Endometrial microvascular endothelial cells (primary cell): ENCODE measurements around the gene MED13L. TPM values are rescaled to one million over a fixed set of nuclear protein-coding genes. Genes with fewer than 3 reads are reported as not detected.
"Not testable (repeated sequence)": the region's sequence is repeated elsewhere in the genome, so short reads cannot be mapped to it uniquely, and the experiment has no call there.

Experiments used
- in situ Hi-C: cut with HindIII; loops from 2 replicates; pipeline ENCODE4 v1.10.0; 2017; ENCODE audit warnings: low sequenced_read_pairs, low pct_unique_long_range_greater_than_20kb; ENCODE audit errors: inconsistent ontology term
- total RNA-seq: library from RNA; depleted of rRNA; stranded (reverse); fragments of >200 nt; gene quantifications from one replicate; pipeline ENCODE4 v1.2.3, GENCODE V29; 2015; ENCODE audit errors: inconsistent ontology term

The MED13L gene
- total RNA-seq, 1 donor from 2014 or later: 43.1 TPM

- in situ Hi-C loops: no loop called here
Measured at GRCh38 chr12:116060764-116061163, 216.7 kb downstream of the MED13L start.

- in situ Hi-C loops: no loop called here
Measured at GRCh38 chr12:116059904-116060303, 217.6 kb downstream of the MED13L start.

- in situ Hi-C loops: no loop called here
Measured at GRCh38 chr12:116058574-116058973, 218.9 kb downstream of the MED13L start.

GRCh38 chr12:116057356-116057755, 220.1 kb downstream of the MED13L start:
- in situ Hi-C loops: no loop called here

- in situ Hi-C loops: no loop called here
Measured at GRCh38 chr12:116055895-116056607, 221.4 kb downstream of the MED13L start.

- in situ Hi-C loops: no loop called here
Measured at GRCh38 chr12:116054280-116054679, 223.2 kb downstream of the MED13L start.

- in situ Hi-C loops: no loop called here
Measured at GRCh38 chr12:116053479-116054200, 223.9 kb downstream of the MED13L start.

- in situ Hi-C loops: no loop called here
Measured at GRCh38 chr12:116050275-116050674, 227.2 kb downstream of the MED13L start.

- in situ Hi-C loops: no loop called here
Measured at GRCh38 chr12:116048879-116049278, 228.6 kb downstream of the MED13L start.

GRCh38 chr12:116046039-116046438, 231.5 kb downstream of the MED13L start:
- in situ Hi-C loops: no loop called here

- in situ Hi-C loops: no loop called here
Measured at GRCh38 chr12:116045150-116045549, 232.3 kb downstream of the MED13L start.

GRCh38 chr12:116043659-116044535, 233.6 kb downstream of the MED13L start:
- in situ Hi-C loops: no loop called here

GRCh38 chr12:116040402-116040801, 237.1 kb downstream of the MED13L start:
- in situ Hi-C loops: no loop called here

GRCh38 chr12:116039081-116039480, 238.4 kb downstream of the MED13L start:
- in situ Hi-C loops: no loop called here

- in situ Hi-C loops: no loop called here
Measured at GRCh38 chr12:116037941-116038837, 239.3 kb downstream of the MED13L start.

GRCh38 chr12:116033765-116034164, 243.7 kb downstream of the MED13L start:
- in situ Hi-C loops: no loop called here

GRCh38 chr12:116031624-116032023, 245.9 kb downstream of the MED13L start:
- in situ Hi-C loops: not testable (repeated sequence)

- in situ Hi-C loops: no loop called here
Measured at GRCh38 chr12:116028619-116029018, 248.9 kb downstream of the MED13L start.

GRCh38 chr12:116027551-116027821, 250.0 kb downstream of the MED13L start:
- in situ Hi-C loops: no loop called here
